Glutamatergic neuron (in vitro differentiated cells): ENCODE data around the gene SERINC1. TPM values are rescaled to one million over a fixed set of nuclear protein-coding genes. Genes with fewer than 3 reads are reported as not detected.
"Not testable (repeated sequence)": the region's sequence is repeated elsewhere in the genome, so short reads cannot be mapped to it uniquely, and the experiment has no call there.

ENCODE experiments used
- DNase-seq: peaks from one replicate; pipeline ENCODE4 v3.0.0; 2022
- H3K27ac Mint-ChIP-seq: one replicate; pipeline ENCODE4 v1.8.0; 2020; ENCODE audit warnings: mild to moderate bottlenecking, mixed read lengths, inconsistent platforms; ENCODE audit not compliant: unreplicated experiment
- H3K27me3 Mint-ChIP-seq: one replicate; pipeline ENCODE4 v1.8.0; 2020; ENCODE audit warnings: mild to moderate bottlenecking, moderate library complexity, mixed read lengths, inconsistent platforms; ENCODE audit not compliant: unreplicated experiment
- H3K36me3 Mint-ChIP-seq: one replicate; pipeline ENCODE4 v1.8.0; 2020; ENCODE audit warnings: mild to moderate bottlenecking, mixed read lengths, inconsistent platforms; ENCODE audit not compliant: unreplicated experiment
- H3K4me1 Mint-ChIP-seq: one replicate; pipeline ENCODE4 v1.8.0; 2020; ENCODE audit warnings: mild to moderate bottlenecking, low read depth, mixed read lengths, inconsistent platforms; ENCODE audit not compliant: unreplicated experiment
- H3K4me3 Mint-ChIP-seq: one replicate; pipeline ENCODE4 v1.8.0; 2020; ENCODE audit warnings: mild to moderate bottlenecking, mixed read lengths, inconsistent platforms; ENCODE audit not compliant: unreplicated experiment
- H3K9me3 Mint-ChIP-seq: one replicate; pipeline ENCODE4 v1.8.0; 2020; ENCODE audit warnings: mild to moderate bottlenecking, moderate library complexity, mixed read lengths, inconsistent platforms; ENCODE audit not compliant: unreplicated experiment
- CTCF ChIP-seq: fragments of 200-600 bp; sonication (generic); IDR thresholded peaks from one replicate; pipeline ENCODE4 v1.5.0; 2021; ENCODE audit not compliant: partially characterized antibody, unreplicated experiment
- long read RNA-seq: library from polyadenylated mRNA; unstranded; transcript quantifications from one replicate; pipeline ENCODE4 v2.0.0, GENCODE V29; 2020; ENCODE audit not compliant: unreplicated experiment
- total RNA-seq: library from RNA; stranded (reverse); fragmentation: NEBNext Ultra II Directional; extraction: Animal tissue kit (Norgen Biotek cat#: 25700); gene quantifications from one replicate; pipeline ENCODE4 v1.2.1, GENCODE V29; 2021; ENCODE audit not compliant: unreplicated experiment

The SERINC1 gene
- total RNA-seq, result 300 TPM
- long read RNA-seq, transcript SERINC1-201 (10 exons, 3,137 nt), result major isoform, 59 of 74 reads
- long read RNA-seq, partial matches to known transcripts, result 11 of 74 reads
- long read RNA-seq, other reads (novel, unspliced or antisense), result 4 of 74 reads

- H3K4me3 Mint-ChIP-seq, result peak within 1 kb of the TSS; percentile 100
- DNase-seq, result peak; percentile 91
- H3K27me3 Mint-ChIP-seq, result peaks cover 9% of the 10 kb centered on the region
- H3K9me3 Mint-ChIP-seq, result peaks cover 13% of the 10 kb centered on the region
- no peaks in the 10 kb centered on the region for H3K36me3 Mint-ChIP-seq
- H3K27ac Mint-ChIP-seq, result peak within 1 kb of the TSS; percentile 100
- peaks cover 20% of the 10 kb centered on the region for H3K4me1 Mint-ChIP-seq
- TF ChIP-seq CTCF, result no peak
These were observed at the start of gene SERINC1 for GRCh38 chr6:122471107-122472021. Gene SERINC1 (minus strand): TSS chr6:122471807. CDS start chr6:122471737, 70 bp downstream.

- Mint-ChIP-seq H3K9me3 (peaks cover 3% of the 10 kb centered on the region), H3K4me1 (no peaks in the 10 kb centered on the region), H3K27ac (no peak overlapping the region), H3K36me3 (peaks cover 12% of the 10 kb centered on the region), H3K27me3 (peaks cover 2% of the 10 kb centered on the region), H3K4me3 (no peak overlapping the region)
- DNase-seq, result no peak
- no peak for TF ChIP-seq CTCF
These were observed 39.8 kb upstream of the SERINC1 start for GRCh38 chr6:122511193-122511924.

DNA sequence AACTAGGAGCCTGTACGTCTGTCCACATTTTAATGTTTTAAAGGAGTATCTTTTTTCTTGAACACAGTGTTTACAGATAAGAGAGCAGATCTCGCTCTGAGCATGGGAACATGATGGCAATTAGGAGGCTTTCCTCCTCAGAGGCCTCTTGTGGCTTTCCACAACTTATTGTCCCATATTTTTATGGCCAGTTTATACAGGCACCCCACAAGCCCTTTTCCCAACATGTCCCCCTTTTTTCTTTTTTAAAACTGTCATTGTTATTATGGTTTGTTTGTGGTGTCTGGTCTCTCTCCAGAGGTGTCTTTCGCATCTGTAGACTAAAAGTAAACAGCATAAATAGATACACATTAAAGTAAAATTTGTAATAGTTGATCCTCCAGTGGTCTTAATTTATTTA, 33.6 kb upstream of the SERINC1 start:
- peaks cover 51% of the 10 kb centered on the region for H3K36me3 Mint-ChIP-seq
- peaks cover 16% of the 10 kb centered on the region for H3K9me3 Mint-ChIP-seq
- not testable (repeated sequence) for H3K4me3 Mint-ChIP-seq, H3K27me3 Mint-ChIP-seq, H3K27ac Mint-ChIP-seq, DNase-seq, H3K4me1 Mint-ChIP-seq

- Mint-ChIP-seq H3K27me3 (peaks cover 3% of the 10 kb centered on the region), H3K4me1 (no peaks in the 10 kb centered on the region), H3K9me3 (peaks cover 30% of the 10 kb centered on the region), H3K27ac (no peak overlapping the region), H3K4me3 (no peak overlapping the region), H3K36me3 (peaks cover 66% of the 10 kb centered on the region)
- DNase-seq, result no peak
- no peak for TF ChIP-seq CTCF
These were observed 29.9 kb upstream of the SERINC1 start for GRCh38 chr6:122501475-122501874.

- Mint-ChIP-seq H3K27ac (no peak overlapping the region), H3K27me3 (peaks cover 2% of the 10 kb centered on the region), H3K4me1 (peaks cover 5% of the 10 kb centered on the region), H3K36me3 (peaks cover 50% of the 10 kb centered on the region), H3K9me3 (peaks cover 26% of the 10 kb centered on the region), H3K4me3 (no peak overlapping the region)
- no peak for DNase-seq
- TF ChIP-seq CTCF, result no peak
These were observed 24.0 kb upstream of the SERINC1 start for GRCh38 chr6:122495612-122496011.
